NCI-H2107 (cell line): ENCODE measurements around the gene PLAC8L1.
"Not testable (repeated sequence)": the region's sequence is repeated elsewhere in the genome, so short reads cannot be mapped to it uniquely, and the experiment has no call there.

Source experiments
- DNase-seq: peaks from one replicate; lab custom pipeline; 2025; lab: John Stamatoyannopoulos, UW

Gene PLAC8L1

GRCh38 chr5:146105477-146105876 lies at the start of gene PLAC8L1:
TSS of gene PLAC8L1 (minus strand) at chr5:146105577. CDS start at chr5:146104311, 1,266 bp downstream.
- DNase-seq, result no peak

DNA sequence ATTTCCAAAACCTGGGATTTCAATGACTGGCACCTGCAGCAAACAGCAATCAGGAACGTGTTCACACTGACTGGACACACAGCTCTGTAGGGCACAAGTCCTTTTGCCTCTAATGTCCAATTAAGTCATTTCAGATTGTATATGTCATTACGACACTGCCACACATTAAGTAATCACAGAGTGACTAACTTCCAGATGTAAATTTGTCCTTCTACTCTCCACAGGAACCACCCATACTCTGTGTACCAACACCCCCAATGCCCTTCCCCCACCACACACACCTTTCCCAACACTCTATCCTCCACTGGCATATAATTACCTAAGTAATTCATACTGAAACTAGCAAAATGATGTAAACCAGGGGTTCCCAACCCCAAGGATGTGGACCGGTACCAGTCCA lies 46.6 kb upstream of the PLAC8L1 start:
- no peak for DNase-seq

- DNase-seq, result no peak
Measured at GRCh38 chr5:146137967-146138403, 32.6 kb upstream of the PLAC8L1 start.

DNA sequence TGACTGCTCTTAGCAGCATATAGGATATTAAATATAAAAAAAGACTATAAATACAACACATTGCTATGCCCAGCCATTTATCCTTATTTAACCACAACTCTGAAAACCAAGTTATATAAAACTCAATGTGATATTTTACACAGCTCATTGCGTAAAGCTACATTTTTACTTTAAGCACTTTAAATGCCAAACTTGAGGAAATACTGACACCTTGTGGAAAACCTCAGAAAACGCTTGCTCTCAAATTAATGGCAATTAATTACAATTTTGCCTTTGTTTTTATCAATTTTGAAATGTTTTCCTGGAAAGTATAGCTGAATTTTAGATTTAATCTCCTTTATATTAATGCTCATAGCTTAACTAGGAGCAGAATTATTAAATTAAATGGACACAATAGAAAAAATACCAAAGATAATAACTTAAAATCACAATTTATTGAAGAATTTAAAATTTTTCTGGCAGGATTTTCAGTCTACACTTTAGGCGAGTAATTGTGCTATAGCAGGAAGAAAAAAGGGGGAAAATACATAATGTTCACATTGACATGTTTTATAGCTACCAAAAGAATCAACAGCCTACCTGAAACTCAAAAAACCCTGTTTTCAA lies 25.2 kb upstream of the PLAC8L1 start:
- DNase-seq, result no peak

DNA sequence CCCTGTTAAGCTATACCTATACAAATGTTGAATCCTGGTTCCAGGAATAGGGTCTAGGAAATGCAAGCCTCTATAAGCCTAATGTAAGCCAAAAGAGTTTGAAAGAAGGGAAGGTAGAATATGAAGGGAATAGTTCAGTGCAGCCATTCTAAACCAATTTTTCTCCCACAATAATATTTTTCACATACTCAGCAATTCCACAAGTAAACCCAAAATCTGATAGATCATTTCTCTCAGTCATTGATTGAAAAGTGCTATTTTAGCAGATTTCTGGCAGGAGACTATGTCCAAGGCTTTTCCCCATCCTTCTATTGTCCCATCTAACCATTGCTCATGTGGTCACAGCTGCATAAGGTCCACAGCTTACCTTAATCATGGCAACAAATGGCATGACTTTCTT lies 20.7 kb upstream of the PLAC8L1 start:
- no peak for DNase-seq

DNA sequence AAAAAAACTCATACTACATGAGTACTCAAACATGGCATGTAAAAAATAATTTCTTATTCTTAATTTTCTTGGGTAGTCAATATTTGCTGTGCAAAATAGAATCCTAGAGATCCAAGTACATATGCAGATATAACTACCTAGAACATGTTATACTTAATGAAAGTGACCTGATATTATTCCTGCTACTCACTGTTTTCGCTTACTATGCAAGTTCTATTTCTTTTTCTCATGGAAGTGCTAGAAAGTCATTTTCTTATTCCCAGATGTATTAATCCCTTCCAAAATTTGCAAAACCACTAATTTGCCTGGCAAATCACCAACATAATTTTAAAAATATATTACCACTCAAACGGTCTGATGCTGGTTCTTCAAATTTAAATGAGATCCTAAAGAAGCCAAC lies 19.2 kb upstream of the PLAC8L1 start:
- DNase-seq, result no peak

- not testable (repeated sequence) for DNase-seq
Measured at GRCh38 chr5:146121451-146121850, 16.1 kb upstream of the PLAC8L1 start.

DNA sequence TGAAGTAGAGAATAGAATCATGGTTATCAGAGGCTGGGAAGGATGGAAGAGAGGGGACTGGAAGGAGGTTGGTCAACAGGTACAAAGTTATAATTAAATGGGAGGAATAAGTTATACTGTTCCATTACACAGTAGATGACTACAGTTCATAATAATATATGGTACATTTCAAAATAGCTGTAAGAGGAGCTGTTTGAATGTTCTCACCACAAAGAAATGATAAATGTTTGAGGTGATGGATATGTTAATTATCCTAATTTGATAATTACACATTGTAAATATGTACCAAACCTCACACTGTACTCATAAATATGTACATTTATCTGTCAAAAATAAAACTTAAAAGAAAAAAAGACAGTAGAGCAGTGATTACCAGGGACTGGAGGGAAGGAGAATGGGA lies 12.9 kb upstream of the PLAC8L1 start:
- DNase-seq, result no peak

- not testable (repeated sequence) for DNase-seq
Measured at GRCh38 chr5:146117216-146117615, 11.8 kb upstream of the PLAC8L1 start.

- DNase-seq, result no peak
Measured at GRCh38 chr5:146116361-146116760, 11.0 kb upstream of the PLAC8L1 start.

DNA sequence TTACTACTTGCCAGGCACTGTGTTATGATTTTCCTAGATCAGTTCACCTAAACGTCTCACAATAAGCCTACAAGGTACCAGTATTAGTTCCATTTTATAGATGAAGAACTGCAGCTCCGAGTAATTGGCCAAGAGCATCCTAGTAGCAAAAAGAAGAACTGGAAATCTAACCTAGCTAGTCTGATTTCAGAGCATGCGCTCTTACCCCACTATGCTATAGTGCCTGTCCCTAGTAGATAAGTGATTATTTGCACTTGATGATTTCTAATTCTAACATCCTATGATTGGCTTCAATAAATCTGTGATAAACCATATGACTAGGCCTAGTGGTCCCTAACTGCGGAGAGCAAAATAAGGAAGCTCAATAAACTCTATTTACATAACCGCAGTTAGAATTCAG lies 7.1 kb upstream of the PLAC8L1 start:
- no peak for DNase-seq

DNA sequence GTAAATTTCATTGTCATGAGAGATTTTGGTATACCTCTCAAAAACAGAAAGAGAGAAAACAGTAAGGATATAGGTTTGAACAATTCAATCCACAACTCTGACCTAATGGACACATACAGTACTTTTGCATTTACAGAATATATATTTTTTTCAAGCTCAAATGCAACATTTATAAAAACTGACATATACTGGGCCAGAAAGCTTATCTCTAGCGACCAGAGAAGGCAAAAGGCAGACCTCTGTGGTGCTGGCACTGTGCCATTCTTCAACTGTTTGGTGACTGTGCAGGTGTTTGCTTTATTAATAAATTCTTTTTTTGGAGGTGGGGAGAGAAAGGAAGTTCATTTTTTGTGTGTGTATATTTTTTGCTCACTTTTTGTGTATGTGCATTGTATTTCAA lies 6.0 kb upstream of the PLAC8L1 start:
- DNase-seq, result no peak

DNA sequence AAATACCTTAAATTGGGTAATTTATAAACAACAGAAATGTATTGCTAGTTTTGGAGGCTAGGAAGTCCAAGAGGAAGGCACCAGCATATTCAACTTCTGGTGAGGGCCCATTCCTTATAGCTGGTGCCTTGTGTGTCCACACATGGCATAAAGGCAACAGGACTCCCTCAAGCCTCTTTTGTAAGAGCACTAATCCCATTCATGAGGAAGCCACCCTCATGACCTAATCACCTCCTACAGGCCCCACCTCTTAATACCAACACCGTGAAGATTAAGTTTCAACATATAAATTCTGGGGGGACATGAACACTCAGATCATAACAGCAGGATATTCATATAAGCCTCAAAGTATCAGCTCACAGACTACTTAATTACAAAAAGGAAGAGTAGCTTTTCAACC lies 4.0 kb upstream of the PLAC8L1 start:
- no peak for DNase-seq

DNA sequence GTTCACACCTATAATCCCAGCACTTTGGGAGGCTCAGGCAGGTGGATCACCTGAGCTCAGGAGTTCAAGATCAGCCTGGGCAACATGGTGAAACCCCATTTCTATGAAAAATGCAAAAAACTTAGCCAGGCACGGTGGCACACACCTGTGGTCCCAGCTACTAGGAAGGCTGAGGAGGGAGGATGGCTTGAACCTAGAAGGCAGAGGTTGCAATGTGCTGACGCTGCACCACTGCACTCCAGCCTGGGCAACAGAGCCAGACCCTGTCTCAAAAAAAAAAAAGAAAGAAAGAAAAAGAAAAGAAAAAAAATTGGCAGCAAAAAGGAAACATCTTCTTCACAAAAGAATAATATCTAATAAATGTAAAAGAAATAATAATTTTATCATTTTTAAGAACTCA lies 3.5 kb upstream of the PLAC8L1 start:
- not testable (repeated sequence) for DNase-seq

GRCh38 chr5:146107901-146108300 lies 2.5 kb upstream of the PLAC8L1 start:
- DNase-seq, result no peak

DNA sequence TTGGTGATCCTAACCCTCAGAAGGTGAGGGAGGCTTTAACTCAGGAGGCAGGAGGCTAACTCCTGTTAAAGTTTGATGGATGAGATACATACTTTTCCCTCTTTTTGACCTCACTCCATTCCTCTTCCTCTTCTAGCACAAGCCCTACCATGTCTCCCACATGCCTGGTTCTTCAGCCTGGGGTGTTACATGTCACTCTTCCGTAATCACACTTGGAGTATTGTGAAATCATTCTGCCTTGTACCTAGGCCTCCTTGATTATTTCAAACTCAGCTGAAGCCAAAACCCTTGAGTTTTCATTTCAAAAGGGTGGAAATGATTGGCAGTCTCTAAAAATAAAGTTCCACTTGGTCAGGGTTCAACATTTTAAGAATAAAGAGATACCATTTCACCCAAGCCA lies 1.8 kb downstream of the PLAC8L1 start:
- no peak for DNase-seq

DNA sequence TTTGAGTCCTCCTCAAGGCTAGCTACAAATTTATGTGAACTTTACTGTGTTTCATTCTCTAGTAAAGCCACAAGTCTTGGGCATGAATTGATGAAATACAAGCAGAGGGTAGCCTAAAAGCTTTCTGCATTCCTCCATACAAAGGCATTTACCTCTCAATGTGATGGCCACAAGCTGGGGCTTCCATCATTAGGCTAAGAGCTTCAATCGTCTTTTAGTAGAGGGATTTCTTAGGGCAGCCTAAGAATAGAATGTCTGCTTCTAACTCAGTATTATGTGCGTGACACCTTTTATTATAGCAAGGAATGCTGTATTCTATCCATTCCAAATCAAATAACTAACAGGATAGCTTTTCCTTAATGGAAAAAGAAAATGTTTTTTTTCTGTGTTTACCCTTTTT lies 3.7 kb downstream of the PLAC8L1 start:
- no peak for DNase-seq

GRCh38 chr5:146098047-146098446 lies 7.3 kb downstream of the PLAC8L1 start:
- no peak for DNase-seq

DNA sequence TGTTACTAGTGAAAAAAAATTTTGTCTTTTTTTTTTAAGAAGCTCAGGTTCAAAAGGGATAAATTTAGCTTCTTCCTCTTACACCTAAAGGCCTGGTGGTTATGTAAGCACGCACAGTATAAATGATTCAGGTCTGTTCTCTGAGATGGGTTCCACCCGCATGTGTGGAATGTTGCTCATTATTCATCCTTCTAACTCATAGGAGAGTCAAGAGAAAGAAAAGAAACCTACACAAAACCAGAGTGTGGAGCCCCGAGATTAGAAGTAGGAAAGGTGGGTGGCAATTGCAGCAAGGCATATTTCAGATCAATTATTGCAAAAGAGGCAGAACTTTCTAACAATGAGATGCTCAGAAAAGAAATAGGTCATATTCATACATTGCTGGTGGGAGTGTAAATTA lies 13.5 kb downstream of the PLAC8L1 start:
- DNase-seq, result no peak

DNA sequence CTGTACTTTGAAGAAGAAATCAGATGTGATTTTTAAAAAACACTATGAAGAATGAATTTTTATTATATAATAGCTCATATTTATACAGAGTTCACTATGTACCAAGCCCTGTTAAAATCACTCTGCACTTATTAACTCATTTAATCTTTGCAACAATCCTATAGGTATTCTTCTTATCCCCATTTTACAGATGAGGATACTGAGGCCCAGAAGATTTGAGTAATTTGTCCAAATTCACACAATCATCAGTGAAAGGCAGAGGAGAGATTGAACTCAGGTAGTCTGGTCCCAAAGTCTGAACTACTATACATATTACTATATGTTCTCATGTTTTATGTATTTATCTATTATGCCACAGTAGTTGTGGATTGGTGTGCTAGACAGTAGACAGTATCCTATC lies 16.1 kb downstream of the PLAC8L1 start:
- no peak for DNase-seq

DNA sequence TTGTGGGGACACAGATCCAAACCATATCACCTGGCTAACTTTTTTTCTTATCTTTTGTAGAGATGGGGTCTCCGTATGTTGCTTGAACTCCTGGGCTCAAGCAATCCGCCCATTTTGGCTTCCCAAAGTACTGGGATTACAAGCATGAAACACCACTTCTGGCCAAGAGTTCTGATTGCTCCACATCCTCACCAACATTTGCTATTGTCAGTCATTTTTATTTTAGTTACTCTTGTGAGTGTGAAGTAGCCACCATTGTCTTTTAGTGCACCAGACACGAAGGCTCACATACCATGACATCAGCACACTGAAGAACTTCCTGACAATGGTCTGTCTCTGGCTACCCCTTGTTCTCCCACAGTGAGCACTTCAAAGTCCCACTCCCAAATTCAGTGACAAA lies 17.3 kb downstream of the PLAC8L1 start:
- DNase-seq, result no peak

GRCh38 chr5:146084376-146084775 lies 21.0 kb downstream of the PLAC8L1 start:
- no peak for DNase-seq

DNA sequence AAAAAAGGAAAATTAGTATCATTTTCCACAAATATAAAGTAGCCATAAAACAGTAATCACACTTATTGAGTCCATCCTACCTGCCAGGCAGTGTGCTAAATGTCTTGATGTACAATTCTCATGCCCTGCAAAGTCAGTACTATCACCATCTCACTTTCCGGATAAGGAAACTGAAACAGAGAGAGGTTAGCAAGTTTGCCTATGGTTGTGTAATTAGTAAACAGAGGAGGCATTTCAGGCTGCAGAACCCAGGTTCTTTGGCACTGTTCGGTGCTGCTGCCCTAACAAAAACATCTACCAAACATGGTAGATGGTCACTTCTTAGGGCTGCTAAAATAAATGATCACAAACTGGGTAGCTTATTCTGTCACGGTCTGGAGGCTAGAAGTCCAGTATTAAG lies 22.6 kb downstream of the PLAC8L1 start:
- DNase-seq, result no peak

DNA sequence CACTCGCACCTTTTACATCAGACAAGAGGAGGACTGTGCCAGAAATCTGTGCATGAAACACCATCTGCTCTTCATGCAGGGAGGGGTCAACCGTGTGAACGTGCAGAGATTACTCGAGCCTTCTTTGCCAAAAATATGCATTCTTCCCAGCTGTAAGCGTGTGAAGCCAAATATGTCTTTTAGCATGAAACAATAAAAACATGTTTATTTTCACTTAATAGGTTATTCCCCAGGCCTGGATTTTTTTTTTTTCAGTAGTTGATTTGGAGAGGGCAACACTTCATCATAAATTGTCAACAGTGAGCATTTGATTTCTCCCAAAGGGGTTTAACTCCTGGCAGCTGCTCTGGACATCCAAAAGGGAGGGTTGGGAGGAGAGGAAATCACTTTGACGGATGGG lies 23.8 kb downstream of the PLAC8L1 start:
- no peak for DNase-seq
